Right atrium auricular region (tissue), 2 donors: Measurements from ENCODE around the gene CDO1. TPM values are rescaled to one million over a fixed set of nuclear protein-coding genes. Genes with fewer than 3 reads are reported as not detected.

ENCODE experiments used
- DNase-seq: peaks from one replicate; pipeline ENCODE4 v3.0.0-alpha.2; 2019; ENCODE audit warnings: low spot score
- H3K27ac ChIP-seq, 2 donors: fragments of 200-600 bp; sonication (generic); 1 replicate in 1 of 2; 2 replicates in 1 of 2; pipeline ENCODE4 v1.5.1; 2016 to 2019
- H3K27me3 ChIP-seq, 2 donors: fragments of 200-600 bp; sonication (generic); one replicate each; pipeline versions ENCODE4 v1.5.1 to v1.6.0; 2017 to 2019
- H3K36me3 ChIP-seq: fragments of 200-600 bp; sonication (generic); one replicate; pipeline ENCODE4 v1.5.1; 2016
- H3K4me1 ChIP-seq, 2 donors: fragments of 200-600 bp; sonication (generic); one replicate each; pipeline versions ENCODE4 v1.5.1 to v1.6.0; 2017 to 2019
- H3K4me3 ChIP-seq, 2 donors: fragments of 200-600 bp; sonication (generic); 1 replicate in 1 of 2; 2 replicates in 1 of 2; pipeline ENCODE4 v1.5.1; 2017 to 2019; ENCODE audit warnings: mild to moderate bottlenecking in 1 of 2, moderate library complexity in 1 of 2
- H3K9me3 ChIP-seq, 2 donors: fragments of 200-600 bp; sonication (generic); one replicate each; pipeline ENCODE4 v1.5.1; 2019
- CTCF ChIP-seq, 2 donors: fragments of 200-600 bp; sonication (generic); IDR thresholded peaks; one replicate each; pipeline ENCODE4 v1.5.1; 2019; ENCODE audit warnings: antibody characterized with exemption in 2 of 2
- total RNA-seq, 2 donors: library from RNA; depleted of rRNA; stranded (reverse); fragments of >200 nt; gene quantifications; one replicate each; pipeline ENCODE4 v1.1.0, GENCODE V29; 2016

Gene CDO1
- 10 to 100 TPM; 24.7 to 66.0 TPM for total RNA-seq

DNA sequence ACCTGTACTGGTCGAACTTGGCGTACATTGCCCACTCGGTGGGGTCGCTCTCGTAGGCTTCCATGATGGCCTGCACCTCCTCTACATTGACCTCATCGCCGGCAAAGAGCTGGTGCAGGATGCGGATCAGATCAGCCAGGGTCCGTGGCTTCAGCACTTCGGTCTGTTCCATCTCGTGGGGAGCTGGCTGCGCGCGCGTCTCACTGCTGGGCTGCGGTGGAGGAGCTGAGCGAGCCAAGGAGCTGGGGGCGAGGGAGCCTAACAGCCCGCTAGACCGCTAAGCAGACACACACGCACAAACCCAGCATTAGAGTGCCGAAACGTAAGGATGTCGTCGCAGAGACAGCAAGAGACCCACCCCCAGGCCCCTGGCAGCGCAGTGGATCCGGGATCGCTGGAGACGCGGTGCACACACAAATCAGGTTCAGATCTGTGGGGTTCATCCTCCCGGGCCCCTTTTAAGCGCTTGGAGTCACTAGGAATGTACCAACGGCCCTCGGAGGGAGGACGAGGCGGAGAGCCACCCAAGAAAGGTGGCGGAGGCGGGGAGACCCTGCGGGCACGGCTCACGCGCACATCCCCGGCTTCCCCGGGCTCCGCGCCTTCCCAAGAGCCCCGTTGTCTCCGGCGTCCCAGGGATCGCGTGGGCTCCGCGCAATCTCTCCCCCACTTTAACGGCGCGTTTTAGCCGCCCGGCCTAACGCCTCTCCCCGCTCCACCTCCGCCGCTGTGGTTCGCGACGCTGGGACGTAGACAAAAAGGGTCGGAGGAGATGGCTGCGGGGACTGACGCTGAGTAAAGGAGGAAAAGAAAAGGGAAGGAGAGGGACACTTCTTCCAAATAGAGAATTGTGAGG lies at the start of gene CDO1:
Gene CDO1, minus strand, starts transcription at position 434 of the 856 bp plus-strand sequence. Its CDS starts 262 bp downstream, at position 172.
- H3K36me3 ChIP-seq, result no peaks in the 10 kb centered on the region
- H3K27me3 ChIP-seq, result peaks cover 0 to 5% of the 10 kb centered on the region in 2 donors
- no peaks in the 10 kb centered on the region for H3K9me3 ChIP-seq
- no peak for TF ChIP-seq CTCF (IDR thresholded peaks at IDR 0.05)
- H3K4me1 ChIP-seq, result peaks cover 0 to 12% of the 10 kb centered on the region in 2 donors
- peak within 1 kb of the TSS; percentile 44 to 66 for H3K4me3 ChIP-seq
- peak; percentile 72 for DNase-seq
- H3K27ac ChIP-seq, result peak within 1 kb of the TSS; percentile 74 to 79

DNA sequence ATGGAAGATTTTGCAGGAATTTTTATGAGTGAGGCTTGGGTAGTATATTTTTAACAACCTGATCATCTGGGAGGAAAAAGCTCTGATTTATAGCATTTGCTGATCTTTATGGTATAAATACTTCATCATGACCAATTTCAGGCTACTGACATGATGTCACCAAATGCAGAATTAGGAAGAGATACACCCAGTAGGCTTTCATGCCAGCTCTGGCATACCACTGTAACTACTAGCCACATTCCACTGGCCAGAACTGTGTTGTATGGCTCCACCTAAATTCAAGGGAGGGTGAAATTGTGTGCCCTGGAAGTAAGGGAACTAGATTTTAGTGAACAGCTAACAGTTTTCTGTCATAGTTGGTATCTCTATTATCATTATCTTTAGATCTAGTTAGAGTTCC lies 42.9 kb upstream of the CDO1 start:
- Histone ChIP-seq H3K4me1 (peaks cover 0 to 27% of the 10 kb centered on the region in 2 donors), H3K36me3 (no peaks in the 10 kb centered on the region), H3K27ac (no peak overlapping the region), H3K27me3 (no peaks in the 10 kb centered on the region), H3K9me3 (peaks cover 0 to 7% of the 10 kb centered on the region in 2 donors), H3K4me3 (no peak overlapping the region)
- no peak for TF ChIP-seq CTCF (IDR thresholded peaks at IDR 0.05)
- DNase-seq, result no peak

DNA sequence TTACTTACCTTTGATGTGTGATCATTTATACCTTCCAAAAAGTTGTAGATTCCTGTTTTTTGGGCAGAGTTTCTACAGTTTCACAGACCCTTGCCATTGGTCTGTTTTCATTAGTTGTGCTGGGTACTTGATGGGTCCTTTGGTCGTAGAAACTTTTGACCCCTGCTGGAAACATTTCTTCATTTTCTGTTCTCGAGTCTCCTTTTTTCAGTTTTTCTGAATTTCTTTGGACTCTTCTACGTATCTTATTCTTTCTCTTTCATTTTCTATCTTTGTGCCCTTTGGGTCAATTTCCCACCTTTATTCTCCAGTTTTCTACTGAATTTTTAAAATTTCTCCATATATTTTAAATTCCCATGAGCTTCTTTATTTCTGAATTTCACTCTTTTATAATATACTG lies 41.9 kb upstream of the CDO1 start:
- TF ChIP-seq CTCF (IDR thresholded peaks at IDR 0.05), result no peak
- H3K4me3 ChIP-seq, result no peak overlapping the region
- H3K27ac ChIP-seq, result no peak overlapping the region
- no peaks in the 10 kb centered on the region for H3K36me3 ChIP-seq
- peaks cover 0 to 27% of the 10 kb centered on the region in 2 donors for H3K4me1 ChIP-seq
- peaks cover 0 to 10% of the 10 kb centered on the region in 2 donors for H3K9me3 ChIP-seq
- DNase-seq, result no peak
- H3K27me3 ChIP-seq, result no peaks in the 10 kb centered on the region

DNA sequence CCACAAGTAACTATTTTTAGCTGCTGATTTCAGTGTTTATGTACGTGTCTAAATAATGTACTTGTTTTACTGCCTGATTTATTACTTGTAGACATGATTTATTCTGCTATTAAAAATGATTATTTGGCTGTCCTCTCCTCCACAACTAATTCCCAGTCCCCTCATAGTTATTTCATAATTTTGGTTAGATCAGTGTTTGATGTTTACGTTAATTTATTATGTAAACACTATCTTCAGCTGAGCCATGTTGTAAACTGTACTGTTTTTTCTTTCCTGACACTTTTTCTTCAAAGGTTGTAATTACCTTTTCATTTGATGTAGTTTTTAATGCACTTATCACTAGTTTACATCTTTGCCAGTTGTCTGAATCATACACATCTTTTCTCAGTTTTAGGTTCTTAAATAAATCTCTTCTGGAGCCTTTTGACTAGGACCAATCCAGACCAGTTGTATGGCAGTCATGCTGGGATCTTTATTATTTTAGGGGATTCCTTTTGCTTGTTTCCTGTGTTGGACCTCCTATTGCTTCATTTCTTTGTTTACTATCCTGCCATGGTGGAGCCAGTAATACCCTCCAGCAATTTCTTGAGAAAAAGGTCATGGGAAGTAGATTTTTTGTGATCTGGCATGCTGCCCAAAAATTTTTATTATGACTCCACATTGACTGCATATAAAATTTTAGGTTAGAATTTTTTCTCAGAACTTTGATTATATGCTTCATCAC lies 41.3 kb upstream of the CDO1 start:
- Histone ChIP-seq H3K9me3 (peaks cover 0 to 10% of the 10 kb centered on the region in 2 donors), H3K27ac (no peak overlapping the region), H3K27me3 (no peaks in the 10 kb centered on the region), H3K36me3 (no peaks in the 10 kb centered on the region), H3K4me1 (peaks cover 0 to 27% of the 10 kb centered on the region in 2 donors), H3K4me3 (no peak overlapping the region)
- DNase-seq, result no peak
- TF ChIP-seq CTCF (IDR thresholded peaks at IDR 0.05), result no peak

DNA sequence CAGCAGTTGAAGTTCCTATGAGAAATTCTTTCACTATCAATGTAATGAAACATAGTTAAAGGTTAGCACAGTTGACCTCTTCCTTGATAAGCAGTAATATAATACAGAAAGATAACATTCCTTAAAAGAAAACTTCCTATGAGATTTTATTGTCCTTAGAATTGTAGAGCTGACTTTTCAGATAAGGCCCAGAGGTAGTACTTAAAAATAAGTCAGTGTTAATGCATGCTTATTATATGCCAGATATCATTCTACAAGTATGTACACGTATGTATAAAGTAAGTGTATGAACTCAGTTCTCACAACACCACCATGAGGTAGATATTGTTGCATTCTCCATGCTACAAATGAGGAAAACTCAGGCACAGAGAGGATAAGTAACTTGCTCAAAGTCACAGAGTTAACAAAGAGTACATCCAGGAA lies 40.6 kb upstream of the CDO1 start:
- DNase-seq, result no peak
- peaks cover 0 to 10% of the 10 kb centered on the region in 2 donors for H3K9me3 ChIP-seq
- H3K36me3 ChIP-seq, result no peaks in the 10 kb centered on the region
- TF ChIP-seq CTCF (IDR thresholded peaks at IDR 0.05), result no peak
- no peak overlapping the region for H3K4me3 ChIP-seq
- no peak overlapping the region for H3K27ac ChIP-seq
- H3K4me1 ChIP-seq, result peaks cover 0 to 27% of the 10 kb centered on the region in 2 donors
- H3K27me3 ChIP-seq, result no peaks in the 10 kb centered on the region
